GM19240 (cell line): Measurements from ENCODE around the gene RCSD1.

Experiments
- DNase-seq: peaks from one replicate; pipeline ENCODE4 v3.0.0; 2011; ENCODE audit warnings: low spot score; ENCODE audit not compliant: insufficient read length

RCSD1 gene

GRCh38 chr1:167640051-167640450 lies 10.0 kb downstream of the RCSD1 start:
- DNase-seq, result no peak

GRCh38 chr1:167641786-167642500 lies 11.9 kb downstream of the RCSD1 start:
- DNase-seq, result no peak

- no peak for DNase-seq
Observed at GRCh38 chr1:167642501-167642826, 12.4 kb downstream of the RCSD1 start.

GRCh38 chr1:167643441-167643840 lies 13.4 kb downstream of the RCSD1 start:
- no peak for DNase-seq

- DNase-seq, result no peak
Observed at GRCh38 chr1:167644551-167644950, 14.5 kb downstream of the RCSD1 start.

GRCh38 chr1:167645140-167645541 lies 15.1 kb downstream of the RCSD1 start:
- no peak for DNase-seq

GRCh38 chr1:167645625-167646414 lies 15.8 kb downstream of the RCSD1 start:
- DNase-seq, result no peak

GRCh38 chr1:167648252-167648849 lies 18.3 kb downstream of the RCSD1 start:
- no peak for DNase-seq

GRCh38 chr1:167648978-167649744 lies 19.1 kb downstream of the RCSD1 start:
- no peak for DNase-seq

GRCh38 chr1:167650269-167651160 lies 20.5 kb downstream of the RCSD1 start:
- no peak for DNase-seq

- no peak for DNase-seq
Observed at GRCh38 chr1:167651161-167651693, 21.2 kb downstream of the RCSD1 start.

- DNase-seq, result no peak
Observed at GRCh38 chr1:167654975-167655575, 25.0 kb downstream of the RCSD1 start.

- DNase-seq, result no peak
Observed at GRCh38 chr1:167656657-167657056, 26.6 kb downstream of the RCSD1 start.

GRCh38 chr1:167658574-167659328 lies 28.7 kb downstream of the RCSD1 start:
- DNase-seq, result no peak

- DNase-seq, result no peak
Observed at GRCh38 chr1:167659450-167659849, 29.4 kb downstream of the RCSD1 start.

GRCh38 chr1:167659881-167660280 lies 29.8 kb downstream of the RCSD1 start:
- no peak for DNase-seq

GRCh38 chr1:167661527-167662426 lies 31.7 kb downstream of the RCSD1 start:
- no peak for DNase-seq

- DNase-seq, result no peak
Observed at GRCh38 chr1:167663002-167663772, 33.2 kb downstream of the RCSD1 start.
